OCI-LY3 (cell line): ENCODE measurements around the gene CRMP1.

Experiments
- H2AFZ ChIP-seq: fragments of 200-600, 300-600 bp; shearing (Covaris generic); 2 replicates; pipeline ENCODE4 v1.6.0; 2014; ENCODE audit warnings: antibody characterized with exemption, low read depth, low read length
- H3K27ac ChIP-seq: fragments of 200-600, 300-600 bp; sonication (generic); 2 replicates; pipeline ENCODE4 v1.5.1; 2014; ENCODE audit warnings: mild to moderate bottlenecking, low read length, moderate library complexity, mixed read lengths
- H3K27me3 ChIP-seq: fragments of 200-600, 300-600 bp; sonication (generic); 2 replicates; pipeline ENCODE4 v1.6.1; 2014; ENCODE audit warnings: low read depth, low read length, mixed read lengths
- H3K36me3 ChIP-seq: fragments of 200-600, 300-600 bp; sonication (generic); replicated peaks from 2 replicates; pipeline ENCODE3; 2014; ENCODE audit warnings: low read depth, low read length, mixed read lengths
- H3K4me1 ChIP-seq: fragments of 300-600, 200-600 bp; sonication (generic); 2 replicates; pipeline ENCODE4 v1.6.1; 2014; ENCODE audit warnings: low read length, mixed read lengths
- H3K4me2 ChIP-seq: fragments of 200-600, 300-600 bp; sonication (generic); 2 replicates; pipeline ENCODE4 v1.6.1; 2014; ENCODE audit warnings: low read length, mixed read lengths
- H3K4me3 ChIP-seq: fragments of 300-600, 200-600 bp; sonication (generic); 2 replicates; pipeline ENCODE4 v1.5.1; 2014; ENCODE audit warnings: antibody characterized with exemption, mild to moderate bottlenecking, low read length, moderate library complexity
- H3K79me2 ChIP-seq: fragments of 300-600, 200-600 bp; shearing (Covaris generic); 2 replicates; pipeline ENCODE4 v1.6.1; 2014; ENCODE audit warnings: mild to moderate bottlenecking, low read length, mixed read lengths
- H3K9ac ChIP-seq: fragments of 300-600, 200-600 bp; shearing (Covaris generic); 2 replicates; pipeline ENCODE4 v1.6.0; 2014; ENCODE audit warnings: mild to moderate bottlenecking, low read length, moderate library complexity
- H3K9me3 ChIP-seq: fragments of 200-600, 300-600 bp; shearing (Covaris generic); 2 replicates; pipeline ENCODE4 v1.6.1; 2014; ENCODE audit warnings: low read length, mixed read lengths; ENCODE audit not compliant: insufficient read depth
- H4K20me1 ChIP-seq: fragments of 200-600, 300-600 bp; sonication (generic); 2 replicates; pipeline ENCODE4 v1.6.1; 2016; ENCODE audit warnings: low read length, mixed read lengths; ENCODE audit not compliant: insufficient read depth
- EZH2phosphoT487 ChIP-seq: fragments of 200-600 bp; shearing (Covaris generic); IDR thresholded peaks from 2 replicates; pipeline ENCODE4 v1.6.1; 2018; ENCODE audit warnings: antibody characterized with exemption, mixed run types, low read depth
- TF ChIP-seq, protein P1 (sequence below): fragments of 200-600, 300-600 bp; sonication (generic); IDR thresholded peaks from 2 replicates; pipeline ENCODE4 v1.5.1; 2014; ENCODE audit warnings: antibody characterized with exemption, low read length, low read depth

Gene CRMP1

DNA sequence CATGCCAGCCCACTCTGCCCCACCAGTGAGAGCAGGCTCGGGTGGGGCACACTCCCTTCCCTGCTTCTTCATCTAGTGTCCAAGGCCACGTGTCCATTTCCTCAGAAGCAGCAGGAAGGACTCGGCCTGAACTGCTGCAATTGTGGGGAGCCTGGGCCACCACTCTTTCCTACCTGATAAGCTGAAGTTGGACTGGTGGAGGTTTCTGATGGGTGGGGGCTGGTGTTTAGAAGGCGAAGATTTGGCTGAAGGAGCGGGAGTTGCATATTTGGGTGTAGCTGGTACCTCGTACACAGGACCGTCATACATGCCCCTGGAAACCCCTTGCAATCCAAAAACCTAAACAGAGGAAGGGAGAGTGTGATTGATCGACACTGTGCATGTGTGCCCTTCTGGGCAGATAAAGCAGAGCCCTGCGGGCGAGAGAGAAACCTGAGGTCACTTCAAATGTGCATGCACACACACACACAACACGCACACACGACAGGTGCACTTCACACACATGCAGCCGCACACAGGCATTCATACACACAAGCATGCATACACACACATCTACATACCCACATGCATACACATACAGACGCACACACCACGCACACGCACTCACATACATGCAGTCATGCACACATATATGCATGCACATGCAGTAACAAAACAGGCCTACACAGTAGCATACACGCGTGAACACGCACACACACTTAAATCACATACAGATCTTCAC lies 67.4 kb downstream of the CRMP1 start:
- Histone ChIP-seq H3K27ac (no peak overlapping the region), H3K4me3 (no peak overlapping the region), H2AFZ (no peak overlapping the region), H3K79me2 (no peaks in the 10 kb centered on the region), H4K20me1 (peaks cover 4% of the 10 kb centered on the region; the same call in 1 of the 2 replicates), H3K9me3 (no peaks in the 10 kb centered on the region), H3K27me3 (no peaks in the 10 kb centered on the region), H3K9ac (no peak overlapping the region), H3K4me1 (peaks cover 10% of the 10 kb centered on the region), H3K36me3 (peaks cover 6% of the 10 kb centered on the region), H3K4me2 (no peak overlapping the region)
- TF ChIP-seq EZH2phosphoT487: no peak
- TF ChIP-seq, protein P1, sequence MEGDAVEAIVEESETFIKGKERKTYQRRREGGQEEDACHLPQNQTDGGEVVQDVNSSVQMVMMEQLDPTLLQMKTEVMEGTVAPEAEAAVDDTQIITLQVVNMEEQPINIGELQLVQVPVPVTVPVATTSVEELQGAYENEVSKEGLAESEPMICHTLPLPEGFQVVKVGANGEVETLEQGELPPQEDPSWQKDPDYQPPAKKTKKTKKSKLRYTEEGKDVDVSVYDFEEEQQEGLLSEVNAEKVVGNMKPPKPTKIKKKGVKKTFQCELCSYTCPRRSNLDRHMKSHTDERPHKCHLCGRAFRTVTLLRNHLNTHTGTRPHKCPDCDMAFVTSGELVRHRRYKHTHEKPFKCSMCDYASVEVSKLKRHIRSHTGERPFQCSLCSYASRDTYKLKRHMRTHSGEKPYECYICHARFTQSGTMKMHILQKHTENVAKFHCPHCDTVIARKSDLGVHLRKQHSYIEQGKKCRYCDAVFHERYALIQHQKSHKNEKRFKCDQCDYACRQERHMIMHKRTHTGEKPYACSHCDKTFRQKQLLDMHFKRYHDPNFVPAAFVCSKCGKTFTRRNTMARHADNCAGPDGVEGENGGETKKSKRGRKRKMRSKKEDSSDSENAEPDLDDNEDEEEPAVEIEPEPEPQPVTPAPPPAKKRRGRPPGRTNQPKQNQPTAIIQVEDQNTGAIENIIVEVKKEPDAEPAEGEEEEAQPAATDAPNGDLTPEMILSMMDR: no peak

DNA sequence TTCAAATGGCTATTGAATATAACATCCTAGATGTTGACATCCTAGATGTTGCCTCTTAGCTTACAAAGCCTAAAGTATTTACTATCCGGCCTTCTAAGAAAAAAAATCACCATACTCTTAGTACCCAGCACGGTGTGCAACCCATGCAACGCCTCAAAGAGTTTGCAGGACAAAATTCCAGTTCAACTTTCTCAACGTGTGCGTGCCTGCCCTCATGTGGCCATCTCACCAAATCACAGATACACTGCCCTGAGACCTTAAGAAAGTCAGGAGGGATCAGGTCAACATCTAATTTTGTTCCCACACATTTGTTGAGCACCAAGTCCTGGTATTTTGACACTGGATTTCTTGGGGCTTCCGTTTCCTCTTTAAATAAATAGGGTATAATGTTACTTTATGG lies 68.3 kb downstream of the CRMP1 start:
- Histone ChIP-seq H3K36me3 (peaks cover 6% of the 10 kb centered on the region), H3K27me3 (no peaks in the 10 kb centered on the region), H3K79me2 (no peaks in the 10 kb centered on the region), H3K4me1 (peaks cover 10% of the 10 kb centered on the region), H3K4me3 (no peak overlapping the region), H3K4me2 (no peak overlapping the region), H3K9me3 (no peaks in the 10 kb centered on the region), H4K20me1 (peaks cover 6% of the 10 kb centered on the region; the same call in 1 of the 2 replicates), H3K27ac (no peak overlapping the region), H2AFZ (no peak overlapping the region), H3K9ac (no peak overlapping the region)
- TF ChIP-seq, protein P1: peak; percentile 70
- TF ChIP-seq EZH2phosphoT487: no peak

DNA sequence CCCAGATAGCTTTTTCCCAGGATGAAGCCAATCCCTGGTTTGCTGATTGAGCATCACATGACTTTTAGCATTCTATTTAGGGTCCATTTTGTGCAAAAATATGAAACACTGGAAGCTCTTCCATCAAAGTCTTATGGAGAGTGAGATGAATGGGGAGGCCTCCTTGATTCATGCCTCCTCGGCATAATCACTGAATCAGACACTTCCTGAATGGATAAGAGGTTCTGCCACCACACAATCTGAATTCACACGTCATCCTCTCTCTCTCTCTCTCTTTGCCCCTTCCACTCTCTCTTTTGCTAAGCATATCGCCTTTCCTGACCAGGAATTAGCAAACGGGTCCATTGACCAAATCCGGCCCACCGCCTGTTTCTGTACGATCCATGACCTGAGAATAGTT lies 68.7 kb downstream of the CRMP1 start:
- Histone ChIP-seq H3K9ac (no peak overlapping the region), H3K36me3 (peaks cover 6% of the 10 kb centered on the region), H3K4me2 (no peak overlapping the region), H4K20me1 (peaks cover 7% of the 10 kb centered on the region; the same call in 1 of the 2 replicates), H3K9me3 (no peaks in the 10 kb centered on the region), H2AFZ (no peak overlapping the region), H3K27me3 (no peaks in the 10 kb centered on the region), H3K27ac (no peak overlapping the region), H3K79me2 (no peaks in the 10 kb centered on the region), H3K4me3 (no peak overlapping the region), H3K4me1 (peaks cover 10% of the 10 kb centered on the region)
- no peak for TF ChIP-seq EZH2phosphoT487
- TF ChIP-seq, protein P1: no peak

DNA sequence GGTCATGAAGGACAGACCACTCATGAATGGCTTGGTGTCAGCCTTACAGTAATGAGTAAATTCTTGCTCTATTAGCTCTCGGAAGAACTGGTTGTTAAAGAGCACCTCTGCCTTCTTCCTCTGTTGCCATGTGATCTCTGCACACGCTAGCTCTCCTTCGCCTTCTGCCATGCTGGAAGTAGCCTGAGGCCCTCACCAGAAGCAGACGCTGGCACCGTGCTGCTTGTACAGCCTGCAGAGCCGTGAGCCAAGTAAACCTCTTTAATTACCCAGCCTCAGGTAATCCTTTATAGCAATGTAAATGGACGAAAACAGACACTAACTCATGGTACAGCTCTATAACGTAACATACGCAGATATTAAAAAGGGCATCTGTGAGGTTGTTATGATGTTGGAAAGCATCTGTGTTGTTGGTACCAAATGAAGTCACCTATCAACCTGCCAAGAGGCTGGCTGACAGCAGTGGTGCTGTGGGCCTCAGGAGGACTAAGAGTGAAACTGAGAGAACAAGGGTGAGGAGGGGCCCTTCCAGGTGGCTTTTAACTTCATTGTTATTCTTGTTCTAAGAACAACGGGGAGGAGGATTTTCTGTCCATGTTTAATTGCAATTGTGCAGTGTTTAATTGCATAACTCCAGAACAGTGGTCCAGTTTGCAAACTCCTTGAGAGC lies 69.2 kb downstream of the CRMP1 start:
- H3K27ac ChIP-seq: no peak overlapping the region
- peaks cover 7% of the 10 kb centered on the region; the same call in 1 of the 2 replicates for H4K20me1 ChIP-seq
- H3K4me3 ChIP-seq: no peak overlapping the region
- TF ChIP-seq, protein P1: no peak
- no peak for TF ChIP-seq EZH2phosphoT487
- H3K36me3 ChIP-seq: peaks cover 6% of the 10 kb centered on the region
- no peak overlapping the region for H2AFZ ChIP-seq
- H3K9me3 ChIP-seq: no peaks in the 10 kb centered on the region
- H3K9ac ChIP-seq: no peak overlapping the region
- no peaks in the 10 kb centered on the region for H3K27me3 ChIP-seq
- no peaks in the 10 kb centered on the region for H3K79me2 ChIP-seq
- H3K4me1 ChIP-seq: peaks cover 10% of the 10 kb centered on the region
- no peak overlapping the region for H3K4me2 ChIP-seq
